GM06990 (cell line): ENCODE measurements around the gene COL25A1.

Experiments used
- DNase-seq: peaks from one replicate; pipeline ENCODE4 v3.0.0-alpha.2; 2011; ENCODE audit not compliant: insufficient read length; ENCODE audit errors: extremely low read depth
- H3K27me3 ChIP-seq: replicated peaks from 2 replicates; pipeline ENCODE4 v1.6.0; 2011; ENCODE audit warnings: low read length; ENCODE audit not compliant: control insufficient read depth, insufficient read depth
- H3K36me3 ChIP-seq: 2 replicates; pipeline ENCODE4 v1.5.1; 2011; ENCODE audit warnings: low read length; ENCODE audit not compliant: control insufficient read depth, insufficient read depth
- H3K4me3 ChIP-seq: replicated peaks from 2 replicates; pipeline ENCODE4 v1.5.1; 2011; ENCODE audit warnings: low read depth, mild to moderate bottlenecking, control low read depth, low read length
- TF ChIP-seq, protein P1 (sequence below): IDR thresholded peaks from 2 replicates; pipeline ENCODE4 v1.5.1; 2011; ENCODE audit warnings: low read length, control low read depth, mild to moderate bottlenecking, inconsistent platforms; ENCODE audit not compliant: insufficient read depth, poor library complexity, severe bottlenecking

COL25A1 gene

DNA sequence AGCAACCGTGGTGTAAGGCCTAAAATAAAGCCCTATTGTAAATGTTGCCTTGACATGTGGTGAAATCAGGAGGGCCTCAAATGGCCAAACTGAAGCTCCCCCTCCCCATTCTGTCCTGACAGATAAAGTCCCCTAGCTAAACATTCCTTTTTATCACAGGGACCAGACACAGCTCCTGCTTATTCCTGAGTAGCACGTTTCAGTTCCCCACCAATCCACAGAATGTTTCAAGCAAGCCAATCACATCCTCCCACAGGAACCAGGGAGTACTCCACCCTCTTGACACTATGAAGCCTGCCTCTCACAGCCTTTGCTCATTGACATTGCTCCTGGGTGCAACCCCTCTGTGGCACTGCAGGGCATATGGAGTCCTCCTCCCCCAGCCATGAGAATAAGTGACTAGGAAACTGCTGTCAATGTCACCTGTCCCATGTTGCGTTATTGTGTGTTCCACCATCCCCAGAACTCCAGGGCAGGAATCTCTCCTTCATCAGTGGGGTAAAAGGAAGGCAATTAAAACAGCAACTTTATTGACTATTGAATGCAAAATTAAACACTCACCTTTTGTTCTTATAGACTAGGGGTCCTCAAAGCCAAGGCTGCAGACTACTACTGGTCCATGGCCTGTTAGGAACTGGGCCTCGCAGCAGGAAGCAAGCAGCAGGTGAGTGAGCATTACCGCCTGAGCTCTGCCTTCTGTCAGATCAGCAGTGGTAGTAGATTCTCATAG lies 128.1 kb downstream of the COL25A1 start:
- H3K4me3 ChIP-seq = no peak overlapping the region
- H3K36me3 ChIP-seq = no peaks in the 10 kb centered on the region
- DNase-seq = no peak
- H3K27me3 ChIP-seq = no peaks in the 10 kb centered on the region
- TF ChIP-seq, protein P1, sequence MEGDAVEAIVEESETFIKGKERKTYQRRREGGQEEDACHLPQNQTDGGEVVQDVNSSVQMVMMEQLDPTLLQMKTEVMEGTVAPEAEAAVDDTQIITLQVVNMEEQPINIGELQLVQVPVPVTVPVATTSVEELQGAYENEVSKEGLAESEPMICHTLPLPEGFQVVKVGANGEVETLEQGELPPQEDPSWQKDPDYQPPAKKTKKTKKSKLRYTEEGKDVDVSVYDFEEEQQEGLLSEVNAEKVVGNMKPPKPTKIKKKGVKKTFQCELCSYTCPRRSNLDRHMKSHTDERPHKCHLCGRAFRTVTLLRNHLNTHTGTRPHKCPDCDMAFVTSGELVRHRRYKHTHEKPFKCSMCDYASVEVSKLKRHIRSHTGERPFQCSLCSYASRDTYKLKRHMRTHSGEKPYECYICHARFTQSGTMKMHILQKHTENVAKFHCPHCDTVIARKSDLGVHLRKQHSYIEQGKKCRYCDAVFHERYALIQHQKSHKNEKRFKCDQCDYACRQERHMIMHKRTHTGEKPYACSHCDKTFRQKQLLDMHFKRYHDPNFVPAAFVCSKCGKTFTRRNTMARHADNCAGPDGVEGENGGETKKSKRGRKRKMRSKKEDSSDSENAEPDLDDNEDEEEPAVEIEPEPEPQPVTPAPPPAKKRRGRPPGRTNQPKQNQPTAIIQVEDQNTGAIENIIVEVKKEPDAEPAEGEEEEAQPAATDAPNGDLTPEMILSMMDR = no peak

DNA sequence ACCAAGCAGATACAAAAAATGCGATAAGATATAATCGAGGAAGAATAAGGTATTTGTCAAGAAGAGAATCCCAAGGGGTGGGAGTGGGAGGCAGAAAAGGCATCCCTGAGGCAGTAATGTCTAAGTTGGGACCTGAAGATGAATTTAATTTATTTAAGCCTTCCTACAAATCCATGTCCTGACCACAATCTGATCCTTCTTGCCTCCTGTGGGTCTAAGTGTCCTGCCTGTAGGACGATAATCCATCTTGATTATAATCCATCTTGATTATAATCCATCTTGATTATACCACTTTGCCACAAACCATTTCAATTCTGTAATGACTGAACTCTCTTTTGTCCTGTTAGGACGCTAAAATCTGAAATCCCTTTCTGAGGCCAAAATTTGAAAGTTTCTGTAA lies 130.2 kb downstream of the COL25A1 start:
- H3K36me3 ChIP-seq = no peaks in the 10 kb centered on the region
- no peak for DNase-seq
- no peak overlapping the region for H3K4me3 ChIP-seq
- no peaks in the 10 kb centered on the region for H3K27me3 ChIP-seq
- TF ChIP-seq, protein P1 = no peak

DNA sequence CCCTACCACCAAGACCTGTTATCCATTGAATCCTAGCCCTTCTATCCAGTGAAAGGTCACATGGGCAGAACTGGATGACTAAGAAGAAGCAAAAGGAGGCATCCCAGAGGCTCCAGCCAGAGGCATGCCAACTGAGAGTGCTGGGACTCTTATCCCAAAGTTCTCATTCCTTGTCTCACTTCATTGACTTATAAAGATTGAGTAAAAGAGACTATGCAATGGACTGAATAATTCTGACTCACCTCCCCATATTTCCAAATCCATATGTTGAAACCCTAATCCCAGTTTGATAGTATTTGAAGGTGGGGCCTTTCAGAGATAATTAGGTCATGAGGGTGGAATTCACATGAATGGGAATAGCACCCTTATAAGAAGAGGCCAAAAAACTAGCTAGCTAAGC lies 131.4 kb downstream of the COL25A1 start:
- Histone ChIP-seq H3K27me3 (no peaks in the 10 kb centered on the region), H3K4me3 (no peak overlapping the region), H3K36me3 (no peaks in the 10 kb centered on the region)
- DNase-seq = no peak
- TF ChIP-seq, protein P1 = no peak

DNA sequence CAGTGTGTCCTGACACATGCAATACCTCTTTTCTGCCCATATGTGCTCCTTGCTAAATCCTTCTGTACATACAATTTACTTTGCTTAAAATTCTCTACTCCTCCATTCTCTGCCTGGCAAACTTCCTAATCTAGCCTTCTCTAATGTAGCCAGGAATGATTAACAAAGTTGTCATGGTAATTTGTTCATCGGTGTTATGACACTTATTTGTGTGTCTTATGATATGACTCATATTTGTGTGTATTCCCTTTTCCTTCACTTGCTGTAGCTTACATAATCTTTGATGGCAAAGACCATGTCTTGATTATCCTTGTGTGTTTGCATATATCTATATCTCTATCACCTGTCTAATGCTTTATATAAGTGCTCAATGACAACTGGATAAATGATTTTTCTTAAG lies 133.3 kb downstream of the COL25A1 start:
- H3K4me3 ChIP-seq = no peak overlapping the region
- DNase-seq = no peak
- no peaks in the 10 kb centered on the region for H3K36me3 ChIP-seq
- TF ChIP-seq, protein P1 = no peak
- H3K27me3 ChIP-seq = no peaks in the 10 kb centered on the region

DNA sequence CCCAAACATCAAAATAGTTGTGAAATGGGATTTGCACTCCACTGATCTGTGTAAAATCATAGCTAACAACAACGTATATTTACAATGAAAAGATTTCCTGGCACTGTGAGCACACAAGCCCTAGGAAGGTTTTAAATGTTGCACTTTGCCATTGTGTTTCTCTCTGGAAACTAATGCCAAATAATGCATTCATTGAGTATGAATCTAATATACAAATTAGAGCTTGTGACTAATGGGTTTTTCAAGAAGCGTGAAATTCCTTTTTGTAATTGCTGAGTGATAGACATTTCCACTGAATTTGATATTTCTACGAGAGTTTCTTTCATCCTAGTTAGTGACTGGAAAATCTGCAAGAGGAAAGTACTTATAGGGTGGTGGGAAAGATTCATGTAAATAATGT lies 135.9 kb downstream of the COL25A1 start:
- DNase-seq = no peak

More for the DNA sequence above, 135.9 kb downstream of the COL25A1 start:
- Histone ChIP-seq H3K36me3 (no peaks in the 10 kb centered on the region), H3K27me3 (no peaks in the 10 kb centered on the region), H3K4me3 (no peak overlapping the region)
- TF ChIP-seq, protein P1 = no peak
